KBM-7 (cell line): Measurements from ENCODE around the gene AGK.

ENCODE experiments used
- DNase-seq: peaks from one replicate; pipeline ENCODE4 v3.0.0-alpha.2; 2015
- in situ Hi-C: fragments of 300-500 bp; cut with MboI; formaldehyde crosslinking; loops from 2 replicates; pipeline ENCODE4 v1.14.3; 2020; ENCODE audit warnings: low sequenced_read_pairs, low pct_unique_long_range_greater_than_20kb, mixed read lengths

The AGK gene, protein sequence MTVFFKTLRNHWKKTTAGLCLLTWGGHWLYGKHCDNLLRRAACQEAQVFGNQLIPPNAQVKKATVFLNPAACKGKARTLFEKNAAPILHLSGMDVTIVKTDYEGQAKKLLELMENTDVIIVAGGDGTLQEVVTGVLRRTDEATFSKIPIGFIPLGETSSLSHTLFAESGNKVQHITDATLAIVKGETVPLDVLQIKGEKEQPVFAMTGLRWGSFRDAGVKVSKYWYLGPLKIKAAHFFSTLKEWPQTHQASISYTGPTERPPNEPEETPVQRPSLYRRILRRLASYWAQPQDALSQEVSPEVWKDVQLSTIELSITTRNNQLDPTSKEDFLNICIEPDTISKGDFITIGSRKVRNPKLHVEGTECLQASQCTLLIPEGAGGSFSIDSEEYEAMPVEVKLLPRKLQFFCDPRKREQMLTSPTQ

DNA sequence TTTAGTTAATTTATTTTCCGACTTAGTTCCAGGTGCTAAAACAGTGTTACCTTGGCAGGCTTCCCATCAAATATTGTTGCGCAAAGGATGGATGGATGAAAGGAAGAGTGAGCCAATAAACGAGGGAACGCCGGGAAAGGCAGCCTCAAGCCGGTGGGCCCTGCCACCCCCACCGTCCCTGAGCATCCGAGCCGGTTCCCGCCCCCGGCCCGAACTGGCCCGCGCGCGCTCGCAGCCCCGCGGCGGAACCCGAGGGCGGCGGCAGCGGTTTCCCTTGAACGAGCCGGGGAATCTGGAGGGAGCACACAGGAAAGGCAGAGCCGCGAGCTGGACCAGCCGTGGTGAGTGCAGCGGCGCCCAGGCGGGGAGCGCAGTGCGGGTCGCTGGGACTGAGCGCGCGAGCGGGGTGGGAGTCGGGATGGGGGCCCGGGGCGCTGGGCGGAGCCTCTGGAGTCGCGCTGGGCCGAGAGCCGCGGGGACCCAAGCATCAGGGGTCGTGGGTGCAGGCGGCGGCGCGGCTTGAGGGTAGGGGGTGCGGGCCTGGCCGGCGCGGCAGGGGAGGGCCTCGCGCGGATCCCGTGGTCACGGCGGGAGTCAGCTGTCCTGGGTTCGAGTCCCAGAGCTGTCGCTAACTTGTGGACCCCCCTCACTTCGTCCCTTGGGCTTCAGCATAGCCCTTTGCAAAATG is at the start of gene AGK:
TSS of gene AGK (plus strand) at position 317 of the 688 bp plus-strand sequence. CDS start 4,057 bp downstream, outside the sequence.
- DNase-seq, result peak; percentile 71
- in situ Hi-C loops, result no loop called here

DNA sequence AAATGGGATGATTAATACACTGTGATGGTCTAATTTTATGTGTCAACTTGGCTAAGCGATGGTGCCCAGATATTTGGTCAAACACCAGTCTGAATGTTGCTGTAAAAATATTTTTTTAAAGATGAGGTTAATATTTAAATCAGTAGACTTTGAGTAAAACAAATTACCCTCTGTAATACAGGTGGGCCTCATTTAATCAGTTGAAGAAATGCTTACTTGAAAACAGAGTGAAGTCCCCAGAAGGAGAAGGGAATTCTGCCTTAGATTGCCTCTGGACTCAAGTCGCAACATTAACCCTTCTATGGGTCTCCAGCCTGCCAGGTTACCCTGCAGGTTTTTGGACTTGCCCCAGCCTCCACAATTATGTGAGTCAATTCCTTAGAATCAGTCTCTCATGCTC is 49.8 kb upstream of the AGK start:
- in situ Hi-C loops, result no loop called here
- no peak for DNase-seq

DNA sequence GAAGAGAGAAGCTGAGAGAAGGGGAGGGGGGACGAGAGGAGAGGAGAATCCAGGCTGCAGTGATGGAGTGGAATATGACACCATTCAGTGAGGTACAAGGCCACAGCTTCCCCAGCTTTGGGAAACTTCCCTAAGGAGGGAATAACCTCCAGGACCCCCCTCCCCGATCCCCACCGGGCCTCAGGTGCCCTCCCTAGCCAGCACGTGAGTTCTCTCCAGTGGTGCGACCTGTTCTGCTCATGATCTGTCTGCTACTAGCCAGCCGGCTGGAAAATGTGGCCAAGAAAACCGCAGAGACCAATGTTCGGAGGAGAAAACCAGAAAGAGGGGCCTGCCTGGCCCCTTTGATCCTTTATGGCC is 39.9 kb upstream of the AGK start:
- DNase-seq, result no peak
- in situ Hi-C loops, result no loop called here

DNA sequence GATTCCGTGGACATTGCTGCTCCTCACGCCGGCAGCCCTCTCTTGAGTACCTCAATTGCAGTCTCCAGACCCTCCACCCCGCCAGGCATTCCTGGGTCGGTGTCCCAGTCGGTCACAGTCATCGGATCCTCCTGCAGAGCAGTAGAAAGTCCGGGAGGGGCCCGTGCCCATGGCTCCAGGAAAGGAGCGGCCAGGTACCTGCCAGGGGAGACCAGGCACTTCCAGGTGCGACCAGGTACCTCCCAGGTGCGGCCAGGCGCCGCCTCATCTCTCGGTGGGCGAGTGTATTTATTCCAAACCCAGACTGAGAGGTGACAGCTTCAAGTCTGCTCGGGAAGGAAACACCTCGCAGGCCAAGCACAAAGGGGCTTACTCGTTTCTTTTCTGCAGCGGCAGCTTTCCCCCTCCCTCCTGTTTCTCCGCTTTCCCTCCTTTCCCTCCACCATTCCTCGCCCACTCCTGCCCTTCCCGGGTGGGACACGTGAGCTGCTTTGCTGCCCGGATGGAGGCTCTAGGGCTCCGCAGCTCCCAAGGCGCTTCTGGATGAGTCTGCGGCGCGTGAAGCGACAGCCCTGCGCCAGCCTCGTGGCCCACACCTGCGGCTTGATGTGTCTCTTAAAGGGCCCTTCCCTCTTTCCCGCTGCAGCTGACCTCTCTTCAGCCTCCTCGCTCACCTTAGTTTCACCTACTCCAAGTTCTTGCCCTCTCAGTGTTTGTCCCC is 39.4 kb upstream of the AGK start:
- in situ Hi-C loops, result no loop called here
- no peak for DNase-seq

DNA sequence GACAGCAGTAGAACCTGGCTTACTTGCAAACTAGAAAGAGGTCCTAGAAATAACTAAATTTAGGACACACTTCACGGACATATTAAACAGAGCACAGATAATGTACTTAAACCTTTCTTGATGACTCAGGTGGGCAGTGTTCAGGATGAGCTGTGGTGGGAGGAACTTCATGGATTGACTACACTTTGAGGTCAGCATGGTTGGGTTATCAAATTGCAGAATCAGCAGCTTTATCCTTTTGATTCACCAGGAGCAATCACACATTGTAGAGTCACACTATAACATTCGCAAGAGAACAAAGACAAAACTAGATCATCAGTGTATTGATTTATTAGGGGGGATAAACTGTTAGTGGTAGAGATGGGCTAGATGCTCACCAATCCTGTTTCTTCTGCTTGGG is 38.6 kb upstream of the AGK start:
- no peak for DNase-seq
- in situ Hi-C loops, result no loop called here

DNA sequence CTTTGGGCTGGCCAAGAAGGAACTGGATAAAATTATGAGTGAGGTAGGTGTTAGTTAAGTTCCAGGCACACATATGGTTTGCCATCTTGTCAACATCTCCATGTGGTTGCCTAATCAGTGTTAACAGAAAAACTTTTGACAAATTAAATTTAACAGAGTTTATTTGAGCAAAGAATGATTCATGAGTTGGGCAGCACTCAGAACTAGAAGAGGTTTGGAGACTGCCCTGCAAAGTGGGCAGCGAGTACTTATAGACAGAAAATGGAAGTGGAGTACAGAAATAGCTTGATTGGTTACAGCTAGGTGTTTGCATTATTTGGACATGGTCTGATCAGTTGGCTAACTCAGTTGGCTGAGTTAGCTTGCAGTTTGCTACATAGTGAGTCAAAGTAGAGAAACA is 37.5 kb upstream of the AGK start:
- in situ Hi-C loops, result no loop called here
- DNase-seq, result no peak

DNA sequence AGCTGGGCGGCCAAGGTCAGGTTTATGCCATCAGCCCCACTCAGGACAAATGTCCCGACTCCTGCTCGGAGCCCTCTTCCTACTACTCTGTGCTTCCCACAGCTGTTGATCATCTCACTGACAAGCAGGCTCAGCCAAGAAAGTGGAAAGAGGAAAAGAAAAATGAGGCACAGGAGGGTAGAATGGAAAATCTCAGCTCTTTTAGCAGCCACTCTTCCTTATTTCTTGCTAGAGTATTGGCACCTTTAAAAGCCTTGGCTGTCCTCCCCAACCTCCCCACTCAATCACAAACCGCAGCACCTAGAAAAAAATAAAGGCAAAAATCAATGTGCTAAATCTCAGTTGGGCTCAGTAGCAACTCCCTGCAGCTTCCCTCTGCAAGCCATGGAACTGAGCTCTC is 35.3 kb upstream of the AGK start:
- in situ Hi-C loops, result no loop called here
- DNase-seq, result no peak

DNA sequence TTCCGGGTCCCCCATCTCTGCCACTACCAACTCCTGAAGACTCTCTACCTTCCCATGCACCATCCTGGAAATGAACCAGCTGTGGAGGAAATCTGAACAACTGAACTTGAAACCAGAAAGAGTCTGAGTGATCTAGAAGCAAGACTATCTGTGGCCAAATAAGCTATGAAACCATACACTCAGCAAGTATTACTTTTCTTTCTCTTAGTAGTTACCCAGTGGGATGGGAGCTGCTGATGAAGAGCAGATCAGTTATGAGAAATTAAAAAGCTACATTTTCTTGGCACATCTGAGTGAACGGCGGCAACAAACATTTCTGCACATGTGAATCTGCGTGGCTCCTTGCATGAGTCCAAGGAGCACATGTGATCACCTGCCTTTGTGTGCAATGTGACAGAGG is 31.6 kb upstream of the AGK start:
- no peak for DNase-seq
- in situ Hi-C loops, result no loop called here

DNA sequence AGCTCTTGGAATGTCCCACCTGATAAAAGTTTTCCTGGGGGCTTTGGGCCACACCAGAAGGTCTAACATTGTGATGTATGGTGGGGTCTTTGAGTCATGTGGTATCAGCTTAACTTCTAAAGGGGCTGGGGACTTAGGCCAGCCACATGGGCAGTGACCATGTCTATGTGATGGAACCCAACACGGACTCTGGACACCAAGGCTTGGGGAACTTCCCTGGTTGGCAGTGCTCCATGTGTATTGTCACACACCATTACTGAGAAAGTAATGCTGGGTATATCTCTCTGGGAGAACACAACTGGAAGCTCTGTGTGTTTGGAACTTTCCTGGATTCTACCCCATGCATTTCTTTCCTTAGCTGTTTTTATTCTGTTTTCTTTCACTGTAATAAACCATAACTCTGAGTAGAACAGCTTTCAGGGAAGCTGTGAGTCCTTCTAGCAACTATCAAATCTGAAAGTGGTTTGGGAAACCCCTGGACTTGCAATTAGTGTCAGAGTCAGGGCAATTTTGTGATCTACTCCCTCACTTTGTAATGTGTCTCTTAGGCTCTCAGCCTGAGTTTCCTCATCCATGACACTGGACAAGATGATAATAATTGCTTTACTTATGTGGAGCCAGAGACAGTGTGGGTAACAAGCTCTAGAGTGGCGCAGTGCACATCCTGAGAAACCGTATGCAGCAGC is 28.4 kb upstream of the AGK start:
- no peak for DNase-seq
- in situ Hi-C loops, result no loop called here

DNA sequence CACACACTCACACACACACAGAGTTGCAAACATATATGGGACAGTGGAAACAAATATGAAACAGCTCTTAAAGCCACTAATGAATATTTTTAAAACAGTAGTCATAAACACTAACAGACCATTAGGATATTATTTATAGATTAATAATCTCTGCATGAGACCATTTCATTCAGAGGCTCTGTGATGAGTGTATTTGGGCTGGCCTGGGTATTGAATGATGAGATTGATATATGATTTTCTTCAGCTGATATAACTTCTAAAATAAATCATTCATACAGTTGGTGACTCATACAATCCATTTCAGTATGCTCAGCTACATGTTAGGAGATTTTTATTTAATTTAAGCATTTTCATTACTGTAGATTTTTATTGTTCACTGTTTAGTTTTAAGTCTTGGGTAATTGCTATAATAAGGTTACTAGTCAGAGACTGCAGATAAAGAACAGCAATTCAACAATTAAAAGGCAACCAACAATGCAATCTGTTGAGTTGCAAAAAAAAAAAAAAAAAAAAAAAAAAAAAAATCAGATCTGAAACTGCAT is 25.2 kb upstream of the AGK start:
- no peak for DNase-seq
- in situ Hi-C loops, result no loop called here

DNA sequence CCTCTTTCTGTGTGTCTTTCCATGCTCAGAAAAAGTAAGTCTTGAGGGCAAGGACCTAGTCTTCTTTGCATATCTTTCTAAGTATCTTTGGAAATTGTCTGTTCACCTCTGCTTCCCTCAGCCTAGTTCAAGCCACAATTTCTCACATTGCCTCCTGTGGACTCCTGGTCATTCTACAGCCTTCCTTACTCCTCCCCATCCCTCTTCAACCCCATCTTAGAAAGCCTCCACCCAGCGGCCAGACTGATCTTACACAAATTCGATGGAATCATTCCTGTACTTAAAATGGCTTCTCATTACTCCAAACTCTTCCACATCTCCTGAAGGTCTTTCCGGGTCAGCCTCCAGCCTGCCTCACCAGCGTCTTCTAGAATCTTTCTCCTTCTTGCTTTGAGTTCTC is 24.1 kb upstream of the AGK start:
- in situ Hi-C loops, result no loop called here
- no peak for DNase-seq

DNA sequence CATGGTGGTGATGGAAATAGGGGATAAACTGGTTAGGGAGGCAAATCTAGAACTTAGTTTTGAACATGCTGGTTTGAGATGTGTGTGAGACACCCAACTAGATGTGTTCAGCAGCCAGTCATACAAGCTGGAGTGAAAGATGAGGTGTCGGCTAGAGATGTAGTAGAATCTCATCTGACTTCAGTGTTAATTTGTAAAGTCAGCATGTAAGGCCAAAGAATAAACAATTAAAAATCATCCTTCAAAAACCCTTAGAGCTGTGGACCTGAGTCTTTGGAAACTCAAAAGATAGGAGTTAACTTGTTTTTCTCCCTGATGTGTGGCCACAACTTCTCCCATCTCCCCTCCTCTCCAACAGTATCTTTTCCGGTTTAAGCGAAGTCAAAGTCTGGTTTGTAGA is 22.8 kb upstream of the AGK start:
- DNase-seq, result no peak
- in situ Hi-C loops, result no loop called here

DNA sequence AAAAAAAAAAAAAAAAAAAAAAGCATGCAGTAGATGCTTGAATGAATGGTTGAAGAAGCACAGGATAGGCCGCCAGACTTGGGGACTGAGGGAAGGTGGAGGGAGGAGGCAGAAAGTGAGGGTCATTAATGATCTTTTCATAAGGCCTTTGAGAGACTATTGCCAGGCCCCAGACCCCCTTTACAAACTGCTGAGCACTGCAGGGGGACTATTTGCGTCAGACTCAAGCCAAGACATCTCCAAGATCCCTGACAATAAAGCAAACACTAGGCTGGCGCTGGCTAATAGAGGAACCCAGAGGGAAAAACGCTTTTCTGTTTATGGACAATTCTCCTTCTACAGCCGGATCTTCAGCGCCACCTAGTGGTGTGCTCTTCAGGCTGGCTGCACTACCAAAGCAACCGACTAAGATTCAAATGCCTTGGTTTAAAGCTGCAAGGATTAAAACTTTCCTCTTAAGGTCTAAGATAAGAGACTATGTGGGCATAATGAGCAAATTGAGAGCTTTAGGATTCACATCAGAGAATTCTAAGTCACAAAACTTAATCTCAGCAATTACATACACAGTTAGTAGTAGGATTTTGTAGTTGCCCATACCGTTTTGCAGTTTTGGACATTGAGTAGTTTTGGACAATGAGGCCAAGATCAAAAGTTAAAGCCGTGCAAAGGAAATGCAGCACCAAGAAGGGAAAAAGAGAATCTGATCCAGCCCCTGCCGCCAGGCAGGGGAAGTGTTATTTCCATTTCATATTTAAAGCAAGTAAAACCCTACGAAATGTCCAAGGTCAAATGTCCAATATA is 17.9 kb upstream of the AGK start:
- in situ Hi-C loops, result no loop called here
- peak; percentile 80 for DNase-seq

DNA sequence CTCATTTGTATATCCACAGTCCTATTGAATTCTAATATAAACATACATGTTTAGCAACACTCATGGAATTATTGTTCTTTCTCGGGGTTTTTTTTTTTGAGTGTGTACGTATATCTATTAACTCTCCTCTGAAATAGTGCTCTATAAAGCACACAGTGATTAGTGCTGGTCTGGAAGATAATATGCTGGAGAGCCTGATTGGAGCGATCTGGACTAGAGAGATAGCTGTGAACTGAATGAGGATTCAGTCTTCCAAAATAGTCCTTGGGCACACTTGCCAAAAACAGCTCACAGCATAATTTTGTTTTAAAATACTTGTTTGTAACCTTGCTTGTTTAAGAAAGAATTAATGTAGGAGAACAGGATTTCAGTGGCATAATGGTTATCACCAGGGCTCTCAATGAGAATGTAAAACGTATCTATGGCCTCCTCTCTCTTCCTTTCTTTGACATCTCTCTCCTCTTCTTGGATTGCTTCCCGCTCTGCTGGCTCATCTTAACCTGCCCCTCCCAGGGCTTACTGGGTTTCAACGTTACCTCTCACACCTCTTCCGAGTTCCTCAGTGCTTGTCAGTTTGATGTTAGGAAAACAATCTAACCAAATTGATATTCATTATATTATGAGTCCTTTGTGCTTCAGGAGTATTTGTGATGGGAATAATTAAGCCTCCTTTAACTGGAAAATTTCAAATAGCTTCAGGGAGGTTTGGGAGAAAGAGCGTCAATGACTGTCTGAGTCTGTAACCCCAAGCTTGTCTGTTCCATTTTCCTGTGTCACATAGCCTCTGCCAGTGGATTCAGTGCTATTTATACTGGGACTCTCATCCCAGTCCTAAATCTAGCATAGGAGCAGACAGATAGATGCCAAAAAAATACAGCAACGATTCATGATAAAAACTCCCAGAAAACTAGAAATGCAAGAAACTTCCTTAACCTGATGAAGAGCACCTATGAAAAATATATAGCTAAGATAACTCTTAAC is 16.2 kb upstream of the AGK start:
- in situ Hi-C loops, result no loop called here
- no peak for DNase-seq

DNA sequence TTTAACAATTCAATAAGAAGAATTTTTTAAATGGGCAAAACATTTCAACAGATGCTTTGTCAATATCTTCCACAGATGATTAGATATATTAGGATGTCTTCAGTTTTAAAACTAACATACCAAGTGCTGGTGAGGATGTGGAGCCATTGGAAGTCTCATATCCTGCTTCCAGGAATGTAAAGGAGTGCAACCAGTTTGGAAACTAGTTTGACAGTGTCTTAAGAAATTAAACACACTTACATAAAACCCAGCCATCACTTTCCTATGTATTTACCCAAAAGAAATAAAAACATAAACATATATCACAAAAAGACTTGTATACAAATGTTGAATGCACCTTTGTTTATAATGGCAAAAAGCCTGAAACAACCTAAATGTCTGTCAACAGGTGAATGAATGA is 13.3 kb upstream of the AGK start:
- DNase-seq, result no peak
- in situ Hi-C loops, result no loop called here

DNA sequence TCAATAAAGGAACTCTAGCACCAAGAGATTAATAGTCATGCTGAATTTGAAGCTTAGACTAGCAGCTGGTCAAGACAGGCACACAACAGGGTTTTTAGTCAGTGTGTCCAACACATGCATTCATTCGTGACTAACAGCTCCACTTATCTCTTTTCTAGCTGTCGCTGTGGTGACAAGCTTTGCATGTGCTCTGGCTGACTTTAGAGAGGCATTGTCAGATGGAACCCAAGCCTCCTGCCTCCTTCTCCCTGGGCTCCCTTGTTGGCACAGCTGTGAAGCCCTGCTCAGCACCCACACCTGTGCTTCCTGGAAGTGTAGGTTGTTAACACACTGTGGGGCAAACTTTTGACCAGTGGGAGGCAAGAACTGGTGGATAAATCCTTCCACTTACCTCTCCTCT is 9.8 kb upstream of the AGK start:
- in situ Hi-C loops, result no loop called here

DNA sequence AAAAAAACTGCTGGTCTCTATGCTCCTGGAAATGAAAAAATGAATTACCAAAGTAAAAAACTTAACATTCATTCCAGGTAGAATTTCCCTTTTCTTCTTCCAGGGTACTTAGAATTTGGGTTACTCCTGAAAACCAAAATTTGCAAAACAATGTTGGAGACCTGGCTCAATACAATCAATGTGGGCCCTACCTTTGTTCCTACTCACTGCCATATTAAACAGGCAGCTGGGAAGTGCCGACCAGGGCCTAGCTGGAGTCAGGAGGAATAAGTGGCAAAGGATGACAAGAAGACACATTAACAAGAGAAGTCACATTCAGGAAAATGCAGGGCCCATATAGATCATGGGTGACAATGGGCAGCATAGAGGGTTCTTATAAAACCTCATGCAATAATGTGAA is 6.4 kb upstream of the AGK start:
- no peak for DNase-seq
- in situ Hi-C loops, result no loop called here

More for the DNA sequence above, 9.8 kb upstream of the AGK start:
- no peak for DNase-seq

DNA sequence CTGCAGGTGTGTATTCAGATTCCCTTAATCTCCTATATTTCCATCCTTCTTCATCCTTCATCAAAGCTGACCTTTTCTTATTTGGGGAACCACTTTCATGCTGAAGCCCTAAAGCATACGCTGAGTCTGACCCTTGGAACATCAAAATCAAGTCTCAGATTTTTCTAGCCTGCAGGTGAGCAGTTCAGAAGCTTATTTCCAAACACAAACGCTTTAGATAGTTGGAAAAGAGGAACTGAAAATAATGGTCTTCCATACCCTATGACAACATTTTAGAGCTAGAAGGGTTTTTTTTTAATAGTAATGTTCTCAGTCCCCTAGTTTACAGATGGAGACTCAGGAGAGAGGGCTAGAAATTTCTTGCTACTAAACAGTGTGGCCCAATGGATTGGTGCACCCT is 1.6 kb upstream of the AGK start:
- DNase-seq, result no peak
- in situ Hi-C loops, result no loop called here
